Activated T-cell treated with anti-CD3 and anti-CD28 coated beads, Interleukin-2, amount 50 U/mL, for 48 hours (primary cell): ENCODE data around the gene FGF22.
A peak's percentile ranks its signal among the peaks of the same experiment; 100 is the strongest.
"Not testable (repeated sequence)": the region's sequence is repeated elsewhere in the genome, so short reads cannot be mapped to it uniquely, and the experiment has no call there.

Experiments used
- DNase-seq, 2 experiments: peaks; one replicate each; pipeline ENCODE4 v3.0.0-alpha.2; 2020

Gene FGF22

GRCh38 chr19:607301-608154, 32.2 kb upstream of the FGF22 start:
- DNase-seq: no peak

GRCh38 chr19:608155-609003, 31.3 kb upstream of the FGF22 start:
- DNase-seq: no peak

GRCh38 chr19:609004-609346, 30.7 kb upstream of the FGF22 start:
- DNase-seq: no peak

- peak; percentile 60 to 65 for DNase-seq
Measured at GRCh38 chr19:610071-610800, 29.4 kb upstream of the FGF22 start.

GRCh38 chr19:610801-611480, 28.7 kb upstream of the FGF22 start:
- peak; percentile 75 to 77 for DNase-seq

GRCh38 chr19:611481-611868, 28.2 kb upstream of the FGF22 start:
- peak; percentile 79 to 83 for DNase-seq

GRCh38 chr19:612941-613340, 26.7 kb upstream of the FGF22 start:
- DNase-seq: no peak

GRCh38 chr19:613732-614567, 25.7 kb upstream of the FGF22 start:
- DNase-seq: no peak

GRCh38 chr19:615619-616018, 24.1 kb upstream of the FGF22 start:
- no peak for DNase-seq

- DNase-seq: no peak
Measured at GRCh38 chr19:616062-616700, 23.5 kb upstream of the FGF22 start.

GRCh38 chr19:616747-617526, 22.7 kb upstream of the FGF22 start:
- no peak for DNase-seq

GRCh38 chr19:617551-618246, 22.0 kb upstream of the FGF22 start:
- no peak for DNase-seq

- no peak for DNase-seq
Measured at GRCh38 chr19:618247-618619, 21.4 kb upstream of the FGF22 start.

GRCh38 chr19:618674-619285, 20.9 kb upstream of the FGF22 start:
- no peak for DNase-seq

- no peak for DNase-seq
Measured at GRCh38 chr19:619286-620002, 20.2 kb upstream of the FGF22 start.

- DNase-seq: no peak
Measured at GRCh38 chr19:620166-620862, 19.4 kb upstream of the FGF22 start.

- DNase-seq: not testable (repeated sequence)
Measured at GRCh38 chr19:621191-621590, 18.5 kb upstream of the FGF22 start.

- DNase-seq: no peak
Measured at GRCh38 chr19:621819-622218, 17.9 kb upstream of the FGF22 start.
